B cell (primary cell): ENCODE measurements around the gene PRDX3. TPM values are rescaled to one million over a fixed set of nuclear protein-coding genes. Genes with fewer than 3 reads are reported as not detected.

Experiments
- ATAC-seq: fragments of 200-7000 bp; cut with Tn5 transposase; one replicate; pipeline ENCODE4 v1.10.0; 2021; ENCODE audit warnings: low read depth, mild to moderate bottlenecking, moderate number of reproducible peaks, moderate library complexity
- CTCF ChIA-PET: fragments of 350-600 bp; sonication (Branson Sonifier 250); formaldehyde crosslinking; loops from one replicate; lab custom pipeline; 2021; ENCODE audit warnings: antibody characterized with exemption, inconsistent platforms; lab: Charles Lee
- POLR2A ChIA-PET: fragments of 350-600 bp; sonication (Branson Sonifier 250); formaldehyde crosslinking; loops from one replicate; lab custom pipeline; 2021; ENCODE audit warnings: antibody characterized with exemption; lab: Charles Lee
- DNase-seq: peaks from one replicate; pipeline ENCODE4 v3.0.0; 2013
- H2AFZ ChIP-seq: 2 replicates; pipeline ENCODE4 v1.6.1; 2012; ENCODE audit warnings: mild to moderate bottlenecking, low read depth, low read length; ENCODE audit not compliant: insufficient read depth, poor library complexity, severe bottlenecking
- H3K27ac ChIP-seq, 2 donors: 1 replicate in 1 of 2; 2 replicates in 1 of 2; pipeline ENCODE4 v1.5.1; 2012 to 2013; ENCODE audit warnings: low read length in 2 of 2, mild to moderate bottlenecking in 2 of 2, moderate library complexity in 1 of 2
- H3K27me3 ChIP-seq, 4 experiments: fragments of 200-600 bp in 1 of 4; sonication (generic) in 1 of 4; replicated peaks in 1 of 4; 1 replicate in 2 of 4; 2 replicates in 2 of 4; pipeline versions ENCODE4 v1.6.1 to v1.7.0; 2013 to 2016; ENCODE audit warnings: low read length in 3 of 4, mild to moderate bottlenecking in 2 of 4, mixed read lengths in 1 of 4, moderate library complexity in 1 of 4; ENCODE audit not compliant: insufficient read depth in 4 of 4, control insufficient read depth in 3 of 4; ENCODE audit errors: control extremely low read depth in 1 of 4
- H3K36me3 ChIP-seq, 2 experiments: replicated peaks in 1 of 2; 1 replicate in 1 of 2; 2 replicates in 1 of 2; pipeline versions ENCODE4 v1.6.1 to v1.7.1; 2013; ENCODE audit warnings: low read length in 1 of 2; ENCODE audit not compliant: insufficient read depth in 2 of 2, control insufficient read depth in 1 of 2; ENCODE audit errors: control extremely low read depth in 1 of 2, extremely low read depth in 1 of 2
- H3K4me1 ChIP-seq, 2 donors: fragments of 200-600 bp in 1 of 2; sonication (generic) in 1 of 2; 1 replicate in 1 of 2; 2 replicates in 1 of 2; pipeline versions ENCODE4 v1.5.1 to v1.6.1; 2013 to 2017; ENCODE audit warnings: low read length in 2 of 2; ENCODE audit not compliant: control insufficient read depth in 2 of 2, insufficient read depth in 2 of 2
- H3K4me2 ChIP-seq: replicated peaks from 2 replicates; pipeline ENCODE3; 2012; ENCODE audit warnings: mild to moderate bottlenecking, low read depth, low read length; ENCODE audit not compliant: poor library complexity, severe bottlenecking
- H3K4me3 ChIP-seq, 5 experiments: fragments of 200-600 bp in 1 of 5; sonication (generic) in 1 of 5; 1 replicate in 3 of 5; 2 replicates in 2 of 5; pipeline versions ENCODE4 v1.5.1 to v1.7.0; 2011 to 2016; ENCODE audit warnings: low read length in 4 of 5, mild to moderate bottlenecking in 4 of 5, low read depth in 2 of 5, control low read depth in 1 of 5, moderate library complexity in 1 of 5; ENCODE audit not compliant: insufficient read depth in 1 of 5; ENCODE audit errors: control extremely low read depth in 1 of 5, extremely low read depth in 1 of 5
- H3K79me2 ChIP-seq: fragments of 200-600 bp; sonication (generic); one replicate; pipeline ENCODE4 v1.6.0; 2016; ENCODE audit warnings: low read length; ENCODE audit not compliant: control insufficient read depth, insufficient read depth
- H3K9ac ChIP-seq: fragments of 200-600 bp; sonication (generic); 2 replicates; pipeline ENCODE4 v1.6.1; 2017; ENCODE audit warnings: mild to moderate bottlenecking, low read length, moderate library complexity
- H3K9me3 ChIP-seq, 3 donors: one replicate each; pipeline versions ENCODE4 v1.6.1 to v1.7.1; 2013; ENCODE audit warnings: low read length in 2 of 3; ENCODE audit not compliant: control insufficient read depth in 2 of 3, insufficient read depth in 1 of 3; ENCODE audit errors: control extremely low read depth in 1 of 3
- H4K20me1 ChIP-seq: 2 replicates; pipeline ENCODE4 v1.6.0; 2012; ENCODE audit warnings: mild to moderate bottlenecking, low read length; ENCODE audit not compliant: insufficient read depth, control insufficient read depth, poor library complexity, severe bottlenecking
- H3K27ac Mint-ChIP-seq: one replicate; pipeline ENCODE4 v1.8.0; 2021; ENCODE audit warnings: mixed read lengths
- H3K27me3 Mint-ChIP-seq: one replicate; pipeline ENCODE4 v1.8.0; 2021; ENCODE audit warnings: mixed read lengths
- H3K4me1 Mint-ChIP-seq: one replicate; pipeline ENCODE4 v1.8.0; 2021; ENCODE audit warnings: mixed read lengths
- H3K4me3 Mint-ChIP-seq: one replicate; pipeline ENCODE4 v1.8.0; 2021; ENCODE audit warnings: mixed read lengths
- H3K9me3 Mint-ChIP-seq: one replicate; pipeline ENCODE4 v1.8.0; 2022; ENCODE audit warnings: mixed read lengths; ENCODE audit not compliant: insufficient read depth
- CTCF ChIP-seq: fragments of 200-600 bp; IDR thresholded peaks from one replicate; pipeline ENCODE4 v1.8.0; 2022; ENCODE audit warnings: antibody characterized with exemption, mild to moderate bottlenecking
- EZH2 ChIP-seq: IDR thresholded peaks from 2 replicates; pipeline ENCODE4 v1.6.1; 2012; ENCODE audit warnings: borderline replicate concordance, low read depth, mild to moderate bottlenecking, moderate library complexity, low read length; ENCODE audit not compliant: insufficient read depth, poor library complexity, severe bottlenecking
- WGBS: methylation state at CpG from one replicate; pipeline ENCODE4 v1.1.5; 2013; ENCODE audit warnings: missing lambda C conversion rate; ENCODE audit not compliant: insufficient coverage; 5-methylcytosine and 5-hydroxymethylcytosine counted together
- intact Hi-C: fragments of 100-400 bp; cut with micrococcal nuclease; formaldehyde crosslinking; loops from one replicate; pipeline ENCODE4 v1.10.0; 2022
- polyA plus RNA-seq: library from polyadenylated mRNA; depleted of rRNA; stranded (reverse); fragments of >200 nt; gene quantifications from 2 replicates; pipeline ENCODE4 v1.2.3, GENCODE V29; 2012
- total RNA-seq, 2 donors: library from RNA; stranded (reverse); fragments of 120-200 nt in 1 of 2; gene quantifications; 1 replicate in 1 of 2; 2 replicates in 1 of 2; pipeline versions ENCODE4 v1.2.3 to v1.2.4, GENCODE V29; 2013 to 2022

Gene PRDX3
- total and polyA plus RNA-seq, 2 donors (not counting 1 experiment from before 2014, with no cell fraction given) = 18.0 to 36.3 TPM

GRCh38 chr10:119205894-119206602, 27.4 kb upstream of the PRDX3 start:
- TF ChIP-seq CTCF (no peak), EZH2 (no peak)
- peak overlapping the region; percentile 95 for H3K27ac Mint-ChIP-seq
- H3K27me3 Mint-ChIP-seq = no peaks in the 10 kb centered on the region
- Histone ChIP-seq H3K27ac (peak overlapping the region; percentile 65 to 75), H3K9ac (peak overlapping the region; percentile 67), H3K4me3 (peak overlapping the region in 4 of 5 experiments; percentile 27 to 81 (median 71)), H3K27me3 (no peaks in the 10 kb centered on the region), H3K36me3 (no peaks in the 10 kb centered on the region), H3K79me2 (peaks cover 25% of the 10 kb centered on the region), H3K4me1 (peaks cover 16 to 29% of the 10 kb centered on the region in 2 donors), H3K9me3 (no peaks in the 10 kb centered on the region), H4K20me1 (no peaks in the 10 kb centered on the region), H2AFZ (peak overlapping the region; percentile 77), H3K4me2 (peak overlapping the region; percentile 85)
- ChIA-PET POLR2A (interaction anchor here (0.6 to 2.5 kb wide), 8 partner anchors 100 to 338 kb away, joined by 3 to 32 read pairs (median 7); no protein-coding TSS in a partner anchor), CTCF (interaction anchor here (0.6 to 8.5 kb wide), 55 partner anchors 8 to 395 kb away, joined by 3 to 144 read pairs (median 6); partner anchors contain the start of genes DENND10 and RGS10)
- DNase-seq = peak; percentile 23
- peak overlapping the region; percentile 90 for H3K4me3 Mint-ChIP-seq
- ATAC-seq = no peak
- WGBS = 29% methylated on average over 17 of the region's 17 CpGs
- peaks cover 30% of the 10 kb centered on the region for H3K4me1 Mint-ChIP-seq
- intact Hi-C loops = loop anchor here (1.0 to 5.0 kb wide), 8 partner anchors 28 to 667 kb away; partner anchors contain the start of genes MCMBP, PRDX3 and RGS10
- H3K9me3 Mint-ChIP-seq = no peaks in the 10 kb centered on the region

- intact Hi-C loops = no loop called here
- no peak overlapping the region for H2AFZ ChIP-seq
These were observed 24.4 kb upstream of the PRDX3 start for GRCh38 chr10:119203006-119203405.

More at GRCh38 chr10:119203006-119203405, 24.4 kb upstream of the PRDX3 start:
- TF ChIP-seq EZH2 = no peak
- TF ChIP-seq CTCF = no peak
- Mint-ChIP-seq H3K27me3 (peaks cover 9% of the 10 kb centered on the region), H3K27ac (no peak overlapping the region), H3K4me1 (peaks cover 12% of the 10 kb centered on the region), H3K4me3 (no peak overlapping the region), H3K9me3 (no peaks in the 10 kb centered on the region)
- Histone ChIP-seq H3K4me1 (peaks cover 8 to 14% of the 10 kb centered on the region in 2 donors), H4K20me1 (no peaks in the 10 kb centered on the region), H3K4me2 (no peak overlapping the region), H3K4me3 (no peak overlapping the region), H3K27ac (no peak overlapping the region), H3K9me3 (no peaks in the 10 kb centered on the region), H3K27me3 (peaks cover 0 to 7% (median 6%) of the 10 kb centered on the region in 4 experiments), H3K9ac (no peak overlapping the region), H3K36me3 (no peaks in the 10 kb centered on the region), H3K79me2 (peaks cover 3% of the 10 kb centered on the region)
- ATAC-seq (no peak), DNase-seq (no peak)
- CTCF ChIA-PET = interaction anchor here (0.9 to 8.5 kb wide), 10 partner anchors 13 to 340 kb away, joined by 3 to 144 read pairs (median 6); no protein-coding TSS in a partner anchor
- POLR2A ChIA-PET = no interaction called here
- 96% methylated on average over 3 of the region's 4 CpGs for WGBS
